Stimulated activated CD8-positive, alpha-beta memory T cell treated with anti-CD3 and anti-CD28 coated beads, Interleukin-4, amount 100 ng/mL, for 48 hours (primary cell): ENCODE measurements around the gene LCAT.
A peak's percentile ranks its signal among the peaks of the same experiment; 100 is the strongest.
"Not testable (repeated sequence)": the region's sequence is repeated elsewhere in the genome, so short reads cannot be mapped to it uniquely, and the experiment has no call there.

ENCODE experiments used
- DNase-seq: peaks from one replicate; pipeline ENCODE4 v3.0.0-alpha.2; 2020

LCAT gene

DNA sequence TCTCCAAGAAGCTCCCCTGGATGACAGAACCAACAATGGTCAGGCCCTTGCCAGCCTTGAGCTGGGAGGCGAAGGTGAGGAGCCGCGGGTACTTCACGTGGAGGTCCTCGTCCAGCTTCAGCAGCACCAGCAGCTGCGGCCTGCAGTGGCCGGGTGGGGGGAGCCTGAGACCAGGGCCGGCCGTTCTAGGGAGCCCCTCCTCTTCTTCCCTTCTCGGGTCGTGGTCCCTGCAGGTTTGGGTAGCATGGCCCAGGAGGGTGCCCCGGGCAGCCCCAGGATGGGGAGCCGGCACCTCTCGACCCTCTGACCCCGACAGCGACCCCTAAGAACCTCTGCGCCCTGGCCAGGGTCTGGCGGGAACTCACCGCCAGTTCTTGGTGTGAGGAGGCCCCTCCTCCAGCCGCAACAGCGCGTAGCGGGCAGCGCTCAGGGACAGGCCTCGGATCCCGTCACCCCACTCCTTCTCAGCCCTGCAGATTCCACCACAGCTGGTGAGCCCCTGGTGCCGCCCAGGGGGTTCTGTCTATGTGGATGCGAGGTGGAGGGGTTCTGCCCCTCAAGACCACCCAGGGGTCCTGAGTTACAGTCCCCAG is 3.1 kb upstream of the LCAT start:
- DNase-seq, result no peak

GRCh38 chr16:67946128-67946569 is 2.2 kb upstream of the LCAT start:
- DNase-seq, result no peak

DNA sequence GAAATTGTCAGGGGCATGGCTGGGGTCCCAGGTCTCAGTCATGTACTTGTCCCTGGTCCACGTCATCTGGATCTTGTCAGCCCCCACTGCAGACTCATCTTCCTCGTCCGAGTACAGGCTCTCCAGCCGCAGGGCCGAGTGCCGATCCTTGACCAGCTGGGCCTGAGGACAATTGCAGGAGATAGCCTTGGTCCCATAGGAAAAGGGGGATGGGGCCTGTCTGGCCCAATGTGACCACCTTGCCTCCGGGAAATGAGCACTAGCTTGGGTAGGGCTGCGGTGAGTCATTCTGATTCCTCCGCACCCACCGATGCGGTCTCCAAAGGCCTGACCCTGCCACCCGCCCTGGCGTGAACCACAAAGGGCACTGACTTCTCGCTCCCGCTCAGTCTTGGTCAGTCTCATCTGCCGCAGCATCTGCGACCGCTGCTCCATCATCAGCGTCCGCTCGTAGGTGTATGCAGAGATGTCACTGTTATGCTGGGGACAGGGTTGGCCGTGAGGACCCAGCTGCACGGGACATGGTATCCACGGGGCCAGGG is 1.5 kb upstream of the LCAT start:
- no peak for DNase-seq

DNA sequence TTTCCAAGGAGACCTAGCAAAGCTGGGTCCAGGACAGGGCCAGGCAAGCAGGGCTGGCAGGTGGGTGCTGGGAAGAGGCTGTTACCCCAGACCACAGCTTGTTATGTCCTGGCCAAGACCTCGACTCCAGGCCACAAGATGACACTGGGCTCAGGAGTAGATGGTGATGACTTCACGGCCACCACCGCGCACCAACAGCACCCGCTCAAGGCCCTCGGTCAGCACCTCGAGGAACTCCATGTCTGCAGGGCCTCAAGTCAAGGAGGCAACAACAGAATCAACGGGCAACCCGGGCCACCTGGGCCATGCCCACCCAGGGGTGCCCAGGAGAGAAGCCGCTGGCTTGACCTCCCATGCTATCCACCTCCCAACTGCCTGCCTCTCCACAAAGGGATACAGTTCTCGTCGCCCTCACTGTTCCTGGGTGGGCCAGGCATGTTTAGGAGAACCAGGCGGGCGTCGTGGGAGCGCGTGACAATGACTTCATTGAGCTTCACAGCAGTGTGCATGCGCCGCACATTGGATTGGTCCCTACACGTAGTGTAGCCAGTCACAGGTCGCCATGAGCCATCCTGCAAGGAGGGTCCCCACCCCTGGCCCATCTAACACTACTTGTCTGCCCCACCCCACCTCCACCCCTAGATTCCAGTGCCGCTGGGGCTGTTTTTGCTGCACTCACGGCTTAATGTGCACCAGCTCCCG is 921 bp upstream of the LCAT start:
- DNase-seq, result no peak

DNA sequence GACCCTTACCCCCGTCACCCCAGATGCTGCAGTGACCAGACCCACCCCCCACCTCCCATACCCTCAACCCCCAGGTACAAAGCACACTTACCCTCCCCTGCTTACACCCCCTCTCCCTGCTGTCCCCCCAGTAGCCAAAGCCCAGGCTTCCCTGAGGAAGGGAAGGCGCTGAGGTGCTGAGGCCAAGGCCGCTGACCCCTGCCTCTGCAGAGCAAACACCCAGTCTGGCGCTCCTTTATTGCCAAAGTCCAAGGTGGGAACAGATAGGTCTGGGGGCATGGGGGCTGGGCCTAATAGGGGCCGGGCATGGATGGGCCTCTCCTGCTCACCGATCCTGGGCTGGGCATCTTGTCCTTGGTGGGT is 683 bp downstream of the LCAT start:
- DNase-seq, result no peak

- DNase-seq, result no peak
These were observed 1.2 kb downstream of the LCAT start for GRCh38 chr16:67942510-67943255.

GRCh38 chr16:67942200-67942509 is 1.8 kb downstream of the LCAT start:
- DNase-seq, result peak; percentile 62

DNA sequence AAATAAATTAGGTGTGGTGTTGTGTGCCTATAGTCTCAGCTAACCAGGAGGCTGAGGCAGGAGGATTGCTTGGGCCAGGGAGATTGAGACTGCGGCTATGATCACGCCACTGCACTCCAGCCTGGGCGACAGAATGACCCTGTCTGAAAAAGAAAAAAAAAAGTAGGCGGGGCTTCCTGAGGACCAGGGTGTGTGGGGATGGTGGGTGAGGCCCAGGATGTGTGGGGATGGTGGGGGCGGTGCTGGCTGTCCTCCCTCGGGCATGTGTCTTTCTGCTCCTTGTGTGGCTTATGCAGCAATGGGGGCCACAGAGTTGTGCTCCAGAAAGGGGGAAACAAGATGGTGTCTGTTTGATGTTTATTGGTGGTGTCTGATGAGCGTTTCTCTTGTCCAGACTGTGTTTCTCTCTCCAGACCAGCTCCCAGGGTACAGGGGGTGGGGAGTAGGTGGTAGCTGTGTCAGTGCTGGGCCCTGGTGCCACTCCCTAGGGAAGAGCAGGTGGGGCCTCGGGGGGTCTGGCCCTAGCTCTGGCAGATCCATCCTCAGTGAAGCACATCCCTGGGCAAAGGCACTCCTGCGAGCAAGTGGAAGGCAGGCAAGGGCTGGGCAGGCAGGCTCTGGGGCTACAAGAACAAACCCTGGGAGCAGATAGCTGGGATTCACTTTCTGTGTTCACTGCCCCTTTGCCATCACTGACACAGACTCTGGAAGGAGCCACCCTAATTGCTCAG is 2.3 kb downstream of the LCAT start:
- DNase-seq, result no peak

DNA sequence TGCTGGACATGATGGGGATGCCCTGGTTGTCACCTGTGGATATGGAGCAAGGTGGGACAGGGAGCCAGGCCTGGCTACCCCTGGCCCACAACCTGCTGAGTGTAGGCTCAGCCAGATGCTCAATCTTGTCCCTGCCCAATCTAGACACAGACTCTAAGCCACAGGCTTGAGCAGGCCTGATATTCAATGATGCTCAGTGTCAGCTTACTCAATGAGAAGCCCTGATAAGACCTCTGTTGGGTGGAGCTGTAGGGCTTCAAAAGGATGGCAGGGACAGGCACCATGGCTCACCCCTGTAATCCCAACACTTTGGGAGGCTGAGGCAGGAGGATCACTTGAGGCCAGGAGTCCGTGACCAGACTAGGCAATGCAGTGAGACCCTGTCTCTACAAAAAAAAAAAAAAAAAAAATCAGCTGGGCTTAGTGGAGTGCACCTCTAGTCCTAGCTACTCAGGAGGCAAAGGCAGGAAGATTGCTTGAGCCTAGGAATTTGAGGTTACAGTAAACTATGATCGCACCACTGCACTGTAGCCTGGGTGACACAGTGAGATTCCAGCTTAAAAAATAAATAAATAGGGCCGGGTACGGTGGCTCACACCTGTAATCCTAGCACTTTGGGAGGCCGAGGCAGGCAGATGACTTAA is 3.4 kb downstream of the LCAT start:
- no peak for DNase-seq

DNA sequence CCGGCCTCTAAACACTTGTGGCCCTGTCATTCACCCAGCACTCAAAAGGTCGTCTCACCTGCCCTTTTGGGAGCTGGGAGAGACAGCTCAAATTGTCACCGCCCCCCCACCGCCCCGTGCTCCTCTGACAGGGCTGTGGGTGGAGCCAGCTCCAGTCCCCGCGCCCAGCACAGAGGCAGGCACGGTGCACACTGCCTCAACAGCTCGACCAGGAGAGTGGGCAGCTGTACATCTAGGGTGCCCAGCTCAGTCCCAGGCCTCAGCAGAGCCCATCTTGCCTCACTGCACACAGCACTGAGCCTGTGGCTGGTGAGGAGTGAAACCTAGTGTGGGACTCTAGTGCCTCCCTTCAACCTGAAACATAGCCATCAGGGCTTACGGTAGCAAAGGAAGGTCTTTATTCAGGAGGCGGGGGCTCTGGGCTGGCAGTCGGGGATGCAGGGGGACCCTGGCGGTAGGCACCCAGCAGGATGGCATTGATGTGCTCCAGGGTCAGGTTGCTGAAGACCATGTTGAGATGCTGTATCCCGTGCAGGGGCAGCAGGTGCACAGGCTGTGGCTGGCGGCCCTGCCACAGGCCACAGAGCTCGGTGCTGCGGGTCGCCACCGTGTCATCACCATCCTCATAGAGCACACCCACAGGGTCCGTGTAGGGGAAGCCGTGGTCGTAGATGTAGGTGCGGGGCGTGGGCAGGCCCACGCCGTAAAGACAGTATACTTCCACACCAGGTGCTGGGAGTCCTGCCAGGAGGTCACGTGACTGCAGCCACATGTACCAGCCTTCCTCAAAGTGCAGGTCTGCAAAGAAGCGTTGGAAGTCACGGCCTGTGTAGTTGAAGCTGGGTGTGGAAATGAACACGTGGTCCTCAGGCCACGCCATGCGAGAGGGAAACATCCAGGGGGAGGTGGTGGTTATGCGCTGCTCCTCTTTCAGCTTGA is 4.1 kb downstream of the LCAT start:
- DNase-seq, result peak; percentile 68

GRCh38 chr16:67937713-67938112 is 6.2 kb downstream of the LCAT start:
- not testable (repeated sequence) for DNase-seq

DNA sequence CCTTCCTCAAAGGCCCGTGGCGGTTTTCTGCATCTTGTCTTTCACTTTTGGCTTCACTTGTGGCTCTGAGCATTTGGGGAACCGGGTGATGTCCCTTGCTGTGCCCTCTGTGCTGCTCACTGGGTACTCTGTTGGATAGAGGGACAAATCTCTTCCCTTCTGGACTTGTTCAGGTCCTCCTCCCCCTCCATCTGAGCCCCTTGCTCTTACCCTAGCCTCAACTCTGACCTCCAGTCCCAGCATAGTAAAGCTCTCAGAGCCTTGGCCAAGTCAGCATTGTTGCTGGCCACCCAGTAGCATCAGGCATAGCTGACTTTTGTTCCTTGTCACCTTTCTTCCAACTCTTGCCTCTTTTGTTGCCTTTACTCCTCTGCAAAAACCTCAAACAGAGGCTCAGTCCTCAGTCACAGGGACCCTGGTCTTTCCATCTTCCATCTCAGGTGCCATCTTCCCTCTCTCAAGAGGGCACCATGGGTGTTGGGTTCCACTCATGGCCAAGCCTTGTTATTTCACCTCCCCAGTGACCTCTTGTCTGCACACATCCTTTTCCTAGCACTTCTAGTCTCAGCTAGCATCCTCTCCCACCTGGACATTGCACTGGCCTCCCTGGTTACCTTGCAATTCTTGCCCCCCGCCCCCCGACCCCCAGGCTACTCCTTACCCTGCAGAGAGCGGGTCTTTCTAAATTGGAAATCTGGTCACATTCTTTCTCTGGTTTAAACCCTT is 6.9 kb downstream of the LCAT start:
- DNase-seq, result peak; percentile 82

DNA sequence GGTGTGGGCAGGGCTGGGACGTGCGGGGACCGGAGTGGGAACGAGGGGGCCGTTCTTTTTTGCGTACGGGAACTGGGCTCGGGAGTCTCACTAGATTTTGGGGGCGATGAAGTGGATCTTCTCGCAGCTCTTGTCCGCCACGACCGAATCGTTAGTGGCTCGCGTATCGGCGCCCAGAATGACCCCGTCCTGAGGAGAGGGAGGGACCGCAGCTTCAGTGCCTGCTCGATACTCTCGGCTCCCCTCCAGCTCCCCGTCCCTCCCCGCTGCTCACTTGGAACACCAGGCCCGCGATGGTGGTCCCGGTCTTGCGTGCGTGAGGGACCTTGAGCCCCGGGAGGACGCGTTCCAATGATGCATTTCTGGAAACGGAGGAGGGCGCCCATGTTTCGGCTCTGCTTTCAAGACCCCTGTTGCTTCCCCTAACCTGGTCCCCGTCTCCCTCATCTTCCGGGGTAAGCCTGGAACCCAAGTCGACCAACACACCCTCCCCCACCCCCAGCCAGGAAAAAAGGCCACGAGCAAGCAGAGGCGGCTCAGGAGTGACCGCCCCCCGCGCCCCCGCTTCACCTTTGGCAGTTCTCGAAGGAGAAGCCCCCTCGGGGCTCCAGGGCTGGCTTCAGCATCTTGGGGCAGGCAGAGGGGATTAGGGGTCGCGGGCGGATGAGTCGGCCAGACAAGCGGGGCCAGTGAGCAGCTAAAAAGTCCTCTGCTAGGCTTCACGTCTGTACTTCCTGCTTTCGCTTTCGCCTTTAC is 7.6 kb downstream of the LCAT start, which contains the start of gene PSMB10:
Gene PSMB10 (minus strand): TSS at position 727 of the 756 bp plus-strand sequence. CDS start 101 bp downstream, at position 626.
- DNase-seq, result peak; percentile 71

DNA sequence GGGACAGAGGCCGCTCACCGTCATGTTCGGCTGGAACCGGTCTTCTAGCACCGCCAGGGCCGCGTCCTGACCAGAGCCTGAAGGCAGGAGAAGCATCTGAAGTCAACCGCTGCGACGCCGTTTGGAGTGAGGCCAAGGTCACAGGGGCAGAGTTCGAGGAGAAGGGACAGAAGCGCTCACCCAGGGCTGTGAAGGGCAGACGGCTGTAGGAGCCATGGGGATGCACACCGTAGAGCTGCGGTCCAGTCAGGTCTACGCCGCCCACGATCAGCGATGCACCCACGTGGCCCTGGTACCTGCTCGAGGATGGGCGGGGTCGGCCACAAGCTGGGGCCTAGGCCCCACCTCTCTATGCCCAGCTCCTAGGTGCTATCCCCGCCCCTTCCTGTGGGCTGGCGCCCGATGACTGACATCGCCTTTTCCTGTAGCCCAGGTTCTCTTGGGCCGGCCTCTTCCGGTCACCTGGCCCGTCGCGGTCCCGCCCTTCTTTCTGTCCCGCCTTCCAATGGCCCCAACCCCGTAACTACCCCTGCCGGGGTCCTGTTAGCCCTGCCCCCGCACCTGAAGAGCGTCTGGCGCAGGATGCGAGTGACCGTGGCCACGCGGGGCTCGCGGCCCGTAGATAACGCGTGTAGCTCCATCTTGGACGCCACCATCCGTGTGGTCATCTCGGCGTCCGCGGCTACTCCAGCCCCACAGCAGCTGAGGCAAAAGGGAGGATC is 8.4 kb downstream of the LCAT start:
- DNase-seq, result peak; percentile 96

DNA sequence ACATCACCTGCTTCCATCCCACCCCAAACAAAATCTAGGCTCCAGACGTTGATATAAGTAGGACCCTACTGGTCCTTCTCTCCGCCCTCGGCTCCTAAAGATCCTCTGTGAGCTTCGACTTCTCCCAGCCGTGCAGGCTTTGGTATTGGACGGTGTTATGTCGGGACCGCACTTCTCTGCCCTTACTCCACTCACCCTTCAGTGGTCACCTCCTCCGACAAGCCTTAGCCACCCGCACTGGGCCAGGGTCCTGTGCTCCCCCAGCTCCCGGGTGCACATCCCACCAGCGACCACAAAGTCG is 8.9 kb downstream of the LCAT start:
- no peak for DNase-seq

DNA sequence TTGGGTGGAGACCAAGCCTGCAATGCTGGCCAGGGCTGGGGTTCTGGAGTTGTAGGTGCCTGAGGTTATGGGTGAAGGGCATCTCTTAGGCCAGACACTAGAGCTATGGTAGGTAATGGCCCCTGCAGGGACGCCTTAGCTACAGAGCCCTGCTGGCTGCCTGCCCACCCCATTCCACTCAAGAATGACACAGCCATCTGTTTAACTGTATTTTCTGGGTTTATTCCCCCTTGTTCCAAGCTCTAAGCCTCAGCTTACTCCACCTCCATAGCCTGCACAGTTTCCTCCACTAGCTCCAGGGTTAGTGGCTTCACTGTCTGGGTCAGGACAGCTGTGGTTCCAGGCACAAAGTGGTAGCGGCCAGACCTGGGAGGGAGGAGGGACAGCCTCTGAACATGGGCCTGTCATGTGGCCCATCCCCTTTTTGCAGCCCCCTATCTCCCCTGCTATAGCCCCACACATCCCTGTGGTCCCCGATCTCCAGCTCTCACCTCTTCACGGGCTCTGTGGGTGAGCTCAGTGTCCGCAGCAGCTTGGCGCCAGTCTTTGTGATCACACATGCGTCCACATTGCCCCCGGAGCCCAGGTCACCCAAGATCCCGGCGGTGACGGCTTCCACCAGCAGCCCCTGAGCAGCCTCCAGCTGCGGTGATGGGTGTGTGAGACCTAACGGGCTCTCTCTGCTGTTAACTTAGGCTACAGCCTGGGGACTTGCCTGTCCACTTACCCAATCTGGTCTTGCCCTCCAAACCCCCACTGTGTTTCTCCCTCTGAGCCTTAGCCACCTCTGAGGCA is 9.4 kb downstream of the LCAT start:
- DNase-seq, result no peak

DNA sequence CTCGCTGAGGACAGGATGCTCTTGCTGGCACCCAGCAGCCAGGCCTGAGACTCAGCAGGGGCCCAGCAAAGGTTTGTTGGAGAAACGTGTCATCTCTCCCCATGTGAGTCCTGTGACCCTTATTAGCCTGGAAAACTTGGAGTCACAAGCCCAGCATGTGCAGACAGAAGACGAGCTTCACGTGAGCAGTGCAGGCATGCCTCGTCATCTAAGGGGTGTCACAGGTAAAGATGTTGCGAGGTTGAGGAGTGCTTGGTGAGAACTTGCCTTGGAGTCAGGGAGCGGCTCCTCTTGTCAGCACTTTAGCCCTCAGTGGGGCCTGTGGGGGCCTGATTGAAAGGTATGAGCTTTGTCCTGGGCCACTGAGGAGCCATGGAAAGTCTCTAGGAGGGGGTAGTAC is 10.1 kb downstream of the LCAT start:
- DNase-seq, result no peak

- no peak for DNase-seq
These were observed 11.5 kb downstream of the LCAT start for GRCh38 chr16:67932462-67932840.
